ENCODE results near the gene POFUT2.
A peak's percentile ranks its signal among the peaks of the same experiment; 100 is the strongest.

The POFUT2 gene

DNA sequence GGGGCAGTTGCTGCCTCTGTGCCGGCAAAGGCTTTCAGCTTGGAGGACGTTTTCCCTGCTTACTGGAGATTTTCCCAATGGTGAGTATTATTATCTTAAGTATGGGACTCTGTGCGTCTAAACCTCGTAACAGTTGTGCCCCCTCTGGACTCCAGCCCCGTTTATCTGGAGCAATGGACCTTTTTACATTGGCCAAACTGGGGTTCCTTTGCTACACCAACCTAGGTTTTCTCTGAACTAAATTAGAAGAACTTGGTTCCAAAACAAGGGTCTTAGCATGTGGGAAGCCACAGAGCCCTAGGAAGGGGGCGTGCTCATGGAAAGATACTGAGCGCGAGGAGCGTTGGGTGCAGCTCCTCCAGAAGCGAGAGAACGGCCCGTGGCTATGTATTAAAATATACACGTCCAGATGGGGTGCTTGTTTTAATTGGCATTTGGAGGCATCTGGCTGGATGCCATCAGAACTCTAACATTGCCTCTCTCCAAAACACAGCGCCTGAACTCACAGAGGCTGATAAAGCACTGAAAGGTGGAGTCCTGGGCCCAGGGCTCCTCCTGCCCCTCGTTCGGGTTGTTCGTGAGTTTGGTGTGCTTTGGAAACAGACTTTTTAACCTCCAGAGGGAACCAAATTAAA, 28.4 kb downstream of the POFUT2 start:
- H3K36me3 ChIP-seq (ENCODE audit: insufficient read depth, insufficient read length, low read length): peaks cover 28% of the 10 kb centered on the region
- DNase-seq (ENCODE audit: low read depth, low spot score): no peak

DNA sequence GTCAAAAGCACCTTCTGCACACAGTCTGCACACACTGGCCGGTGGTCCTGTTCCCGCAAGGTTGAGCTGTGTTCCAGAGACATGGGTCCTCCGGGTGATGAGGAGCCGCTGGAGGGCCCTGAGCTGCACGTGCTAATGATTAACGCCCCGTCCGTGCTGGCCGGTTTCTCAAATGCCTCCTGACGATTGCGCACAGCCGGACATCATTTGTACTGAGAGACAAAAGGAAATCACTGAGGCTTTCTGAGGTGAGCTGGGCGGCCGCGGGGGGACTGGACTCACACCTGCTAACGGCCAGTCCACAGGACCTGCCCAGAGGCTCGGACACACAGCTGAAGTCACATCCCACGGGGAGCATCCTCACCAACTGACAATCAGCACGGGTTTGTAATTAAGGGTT, 29.2 kb downstream of the POFUT2 start:
- TF ChIP-seq YY1 (IDR thresholded peaks at IDR 0.05; ENCODE audit: insufficient read depth, insufficient read length): no peak
- TF ChIP-seq SUZ12 (IDR thresholded peaks at IDR 0.05; ENCODE audit: extremely low read depth, insufficient read depth, insufficient read length): no peak
- TF ChIP-seq ZNF274 (IDR thresholded peaks at IDR 0.05; ENCODE audit: low read depth, low read length): no peak
- Histone ChIP-seq H3K4me3 (ENCODE audit: insufficient read length, low read depth) (no peak overlapping the region), H3K9ac (ENCODE audit: insufficient read length, low read depth) (no peak overlapping the region), H3K36me3 (ENCODE audit: insufficient read depth, insufficient read length, low read length) (peaks cover 19% of the 10 kb centered on the region), H3K4me1 (ENCODE audit: insufficient read depth, insufficient read length) (peaks cover 29% of the 10 kb centered on the region), H3K27me3 (ENCODE audit: insufficient read depth, insufficient read length) (no peaks in the 10 kb centered on the region), H3K9me3 (ENCODE audit: insufficient read depth, low read length) (no peaks in the 10 kb centered on the region)
- DNase-seq (ENCODE audit: low read depth, low spot score): no peak

More for the DNA sequence above, 28.4 kb downstream of the POFUT2 start:
- H3K9ac ChIP-seq (ENCODE audit: insufficient read length, low read depth): no peak overlapping the region
- no peak overlapping the region for H3K4me3 ChIP-seq (ENCODE audit: insufficient read length, low read depth)
- TF ChIP-seq ZNF274 (IDR thresholded peaks at IDR 0.05; ENCODE audit: low read depth, low read length): no peak
- no peak for TF ChIP-seq YY1 (IDR thresholded peaks at IDR 0.05; ENCODE audit: insufficient read depth, insufficient read length)
- H3K27me3 ChIP-seq (ENCODE audit: insufficient read depth, insufficient read length): no peaks in the 10 kb centered on the region
- H3K4me1 ChIP-seq (ENCODE audit: insufficient read depth, insufficient read length): peaks cover 25% of the 10 kb centered on the region
- H3K9me3 ChIP-seq (ENCODE audit: insufficient read depth, low read length): no peaks in the 10 kb centered on the region

DNA sequence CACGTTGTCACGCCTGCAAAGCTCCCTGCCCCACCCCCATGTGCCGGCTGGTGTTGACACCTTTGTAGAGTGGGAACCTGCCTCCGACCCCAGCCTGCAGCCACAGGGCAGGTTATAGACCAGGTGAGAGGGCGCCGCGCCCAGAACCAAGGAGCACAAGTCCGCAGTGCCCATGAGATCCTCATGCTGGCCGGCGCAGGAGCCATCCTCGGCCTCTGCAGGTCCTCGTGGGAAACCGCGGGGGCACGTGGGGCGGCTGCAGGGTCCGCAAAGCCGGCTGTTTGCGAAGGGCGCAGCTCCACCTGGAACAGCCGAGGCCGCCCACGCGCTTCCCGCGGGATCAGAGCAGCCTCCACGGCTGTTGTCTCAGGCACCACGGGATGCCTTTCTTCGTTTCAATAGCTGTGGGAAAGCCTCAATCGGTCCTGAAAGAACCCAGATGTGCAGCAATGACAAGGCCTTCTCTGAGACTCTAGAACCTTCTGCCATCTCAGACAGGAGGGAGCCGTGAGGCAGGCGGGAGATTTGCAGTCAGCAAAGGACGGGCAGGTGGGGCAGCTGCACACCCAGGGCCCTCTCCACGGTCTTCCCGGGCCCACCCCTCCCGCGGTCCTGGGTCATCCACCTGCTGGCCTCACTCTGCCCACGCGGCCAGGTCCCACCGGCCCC, 29.9 kb downstream of the POFUT2 start:
- no peaks in the 10 kb centered on the region for H3K9me3 ChIP-seq (ENCODE audit: insufficient read depth, low read length)
- peaks cover 36% of the 10 kb centered on the region for H3K4me1 ChIP-seq (ENCODE audit: insufficient read depth, insufficient read length)
- TF ChIP-seq ZNF274 (IDR thresholded peaks at IDR 0.05; ENCODE audit: low read depth, low read length) (no peak), SUZ12 (IDR thresholded peaks at IDR 0.05; ENCODE audit: extremely low read depth, insufficient read depth, insufficient read length) (no peak), YY1 (IDR thresholded peaks at IDR 0.05; ENCODE audit: insufficient read depth, insufficient read length) (no peak)
- no peaks in the 10 kb centered on the region for H3K27me3 ChIP-seq (ENCODE audit: insufficient read depth, insufficient read length)
- H3K36me3 ChIP-seq (ENCODE audit: insufficient read depth, insufficient read length, low read length): peaks cover 13% of the 10 kb centered on the region
- DNase-seq (ENCODE audit: low read depth, low spot score): no peak
- H3K9ac ChIP-seq (ENCODE audit: insufficient read length, low read depth): no peak overlapping the region
- no peak overlapping the region for H3K4me3 ChIP-seq (ENCODE audit: insufficient read length, low read depth)

DNA sequence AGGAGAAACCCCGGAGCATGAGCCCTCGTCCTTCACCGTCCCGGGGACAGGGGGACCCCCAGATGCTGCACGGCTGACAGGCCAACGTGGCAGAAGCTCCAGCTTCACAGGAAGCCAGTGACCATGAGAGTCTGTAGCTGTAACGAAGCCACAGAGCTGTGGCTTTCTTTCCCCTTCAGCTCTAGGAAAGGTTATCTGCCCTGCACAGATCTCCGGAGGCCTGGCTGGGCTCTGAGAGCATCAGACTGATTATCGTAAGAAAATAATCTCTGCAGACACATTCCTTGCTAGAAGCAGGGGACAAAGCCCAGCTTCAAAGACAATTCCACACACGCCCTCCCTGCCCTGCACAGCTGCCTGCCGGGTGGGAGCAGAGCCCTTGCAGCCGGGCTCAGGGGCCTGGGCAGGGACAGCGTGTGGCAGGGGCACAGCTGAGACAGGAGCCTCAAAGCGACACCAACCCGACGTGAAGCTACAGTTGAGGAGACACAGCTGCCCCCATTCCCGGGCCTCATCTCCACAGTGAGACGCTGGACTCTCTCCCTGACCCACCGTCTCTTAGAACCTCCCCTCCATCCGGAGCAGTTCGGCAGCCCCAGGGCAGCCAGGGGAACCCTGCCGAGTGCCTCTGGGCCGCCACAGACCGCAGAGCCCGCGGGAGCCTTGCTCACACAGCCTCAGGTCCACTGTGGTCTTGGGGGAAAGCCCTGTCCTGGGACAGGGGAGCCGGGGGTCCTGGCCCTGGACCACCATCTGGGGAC, 30.6 kb downstream of the POFUT2 start:
- Histone ChIP-seq H3K36me3 (ENCODE audit: insufficient read depth, insufficient read length, low read length) (peaks cover 6% of the 10 kb centered on the region), H3K9ac (ENCODE audit: insufficient read length, low read depth) (peak overlapping the region; percentile 1), H3K4me1 (ENCODE audit: insufficient read depth, insufficient read length) (peaks cover 34% of the 10 kb centered on the region), H3K9me3 (ENCODE audit: insufficient read depth, low read length) (no peaks in the 10 kb centered on the region), H3K4me3 (ENCODE audit: insufficient read length, low read depth) (no peak overlapping the region), H3K27me3 (ENCODE audit: insufficient read depth, insufficient read length) (no peaks in the 10 kb centered on the region)
- TF ChIP-seq YY1 (IDR thresholded peaks at IDR 0.05; ENCODE audit: insufficient read depth, insufficient read length): no peak
- no peak for TF ChIP-seq SUZ12 (IDR thresholded peaks at IDR 0.05; ENCODE audit: extremely low read depth, insufficient read depth, insufficient read length)
- TF ChIP-seq ZNF274 (IDR thresholded peaks at IDR 0.05; ENCODE audit: low read depth, low read length): no peak
- no peak for DNase-seq (ENCODE audit: low read depth, low spot score)

DNA sequence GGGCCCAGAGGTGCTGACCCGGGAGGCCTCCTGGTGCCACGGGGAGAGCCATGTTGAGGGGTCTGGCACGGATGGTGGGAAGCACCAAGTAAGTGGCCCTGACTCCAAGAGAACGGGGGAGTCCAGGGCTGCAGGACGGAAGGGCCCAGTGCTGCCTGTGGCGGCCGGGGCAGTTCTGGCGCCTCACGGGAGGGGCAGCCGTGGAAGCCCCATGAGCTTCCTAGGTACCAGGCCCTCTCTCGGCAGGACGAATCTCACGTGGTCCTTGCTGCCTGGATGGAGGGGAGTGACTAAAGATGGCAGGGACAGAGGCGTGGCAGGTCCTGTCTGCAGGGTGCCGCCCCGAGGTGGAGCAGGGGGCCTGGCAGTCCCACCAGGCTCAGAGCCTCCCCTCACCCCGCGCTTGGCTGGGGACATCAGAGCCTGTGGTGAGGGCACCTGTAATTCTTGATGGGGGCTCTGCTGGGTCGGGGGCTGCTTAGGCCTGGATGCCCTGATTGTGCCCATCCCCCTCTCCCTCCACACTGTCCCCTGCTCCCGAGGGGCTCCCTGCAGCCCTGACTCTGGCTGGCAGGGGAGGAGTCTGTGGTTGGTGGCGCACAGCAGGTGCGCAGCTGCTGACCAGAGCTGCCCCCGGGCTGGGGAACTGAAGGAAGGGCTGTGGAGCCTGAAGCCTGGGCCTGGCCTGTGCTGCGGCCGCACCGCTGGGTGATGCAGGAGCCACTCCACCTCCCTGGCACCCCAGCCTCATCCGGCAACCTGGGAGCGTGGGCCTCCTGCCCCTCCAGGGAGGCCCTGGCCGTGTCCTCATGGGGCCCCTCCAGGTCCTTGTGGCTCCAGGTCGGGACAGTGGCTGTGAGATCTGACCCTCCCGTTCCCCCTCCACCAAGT, 31.4 kb downstream of the POFUT2 start:
- no peaks in the 10 kb centered on the region for H3K27me3 ChIP-seq (ENCODE audit: insufficient read depth, insufficient read length)
- no peak overlapping the region for H3K4me3 ChIP-seq (ENCODE audit: insufficient read length, low read depth)
- peak overlapping the region; percentile 1 for H3K9ac ChIP-seq (ENCODE audit: insufficient read length, low read depth)
- H3K36me3 ChIP-seq (ENCODE audit: insufficient read depth, insufficient read length, low read length): peaks cover 3% of the 10 kb centered on the region
- H3K4me1 ChIP-seq (ENCODE audit: insufficient read depth, insufficient read length): peaks cover 34% of the 10 kb centered on the region
- H3K9me3 ChIP-seq (ENCODE audit: insufficient read depth, low read length): peaks cover 4% of the 10 kb centered on the region
- TF ChIP-seq ZNF274 (IDR thresholded peaks at IDR 0.05; ENCODE audit: low read depth, low read length) (no peak), SUZ12 (IDR thresholded peaks at IDR 0.05; ENCODE audit: extremely low read depth, insufficient read depth, insufficient read length) (no peak), YY1 (IDR thresholded peaks at IDR 0.05; ENCODE audit: insufficient read depth, insufficient read length) (no peak)
- no peak for DNase-seq (ENCODE audit: low read depth, low spot score)

DNA sequence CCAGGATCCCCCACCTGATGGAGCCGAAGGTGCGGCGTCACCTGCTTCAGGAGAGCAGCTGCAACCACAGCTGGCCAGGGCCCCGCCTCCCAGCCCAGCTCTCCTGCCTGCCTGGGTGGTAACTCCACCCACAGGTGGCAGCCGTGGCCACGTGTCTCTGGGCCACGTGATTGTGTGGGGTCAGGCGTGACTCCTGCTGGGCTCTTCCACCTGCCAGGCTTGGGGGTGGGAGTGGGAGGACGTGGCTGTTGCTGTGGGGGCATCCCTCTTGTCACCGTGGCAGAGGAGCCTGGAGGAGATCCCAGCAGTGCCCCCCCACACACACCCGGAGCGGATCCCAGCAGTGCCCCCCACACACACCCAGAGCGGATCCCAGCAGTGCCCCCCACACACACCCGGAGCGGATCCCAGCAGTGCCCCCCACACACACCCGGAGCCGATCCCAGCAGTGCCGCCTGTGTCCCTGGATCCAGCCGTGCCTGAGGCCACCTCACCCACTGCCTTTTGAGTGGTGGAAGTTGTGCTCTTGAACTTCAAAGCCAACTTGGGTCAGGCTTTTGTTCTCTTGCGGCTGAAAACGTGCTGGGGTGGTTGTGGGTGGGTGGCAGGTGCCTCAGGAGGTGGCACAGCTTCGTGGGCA, 32.2 kb downstream of the POFUT2 start:
- Histone ChIP-seq H3K27me3 (ENCODE audit: insufficient read depth, insufficient read length) (no peaks in the 10 kb centered on the region), H3K9ac (ENCODE audit: insufficient read length, low read depth) (no peak overlapping the region), H3K9me3 (ENCODE audit: insufficient read depth, low read length) (peaks cover 11% of the 10 kb centered on the region), H3K36me3 (ENCODE audit: insufficient read depth, insufficient read length, low read length) (no peaks in the 10 kb centered on the region), H3K4me1 (ENCODE audit: insufficient read depth, insufficient read length) (peaks cover 34% of the 10 kb centered on the region), H3K4me3 (ENCODE audit: insufficient read length, low read depth) (no peak overlapping the region)
- DNase-seq (ENCODE audit: low read depth, low spot score): no peak
- TF ChIP-seq SUZ12 (IDR thresholded peaks at IDR 0.05; ENCODE audit: extremely low read depth, insufficient read depth, insufficient read length) (no peak), YY1 (IDR thresholded peaks at IDR 0.05; ENCODE audit: insufficient read depth, insufficient read length) (no peak), ZNF274 (IDR thresholded peaks at IDR 0.05; ENCODE audit: low read depth, low read length) (no peak)
